GM19043 (cell line): Measurements from ENCODE around the gene TMEM168.

Experiments used
- ATAC-seq: cut with Tn5 transposase; IDR thresholded peaks from one replicate; pipeline ENCODE4 v1.9.1; 2021; ENCODE audit warnings: low read depth; ENCODE audit not compliant: unreplicated experiment

The TMEM168 gene

GRCh38 chr7:112723416-112723815 is 66.8 kb downstream of the TMEM168 start:
- no peak for ATAC-seq

- ATAC-seq: no peak
Observed at GRCh38 chr7:112721366-112721765, 68.8 kb downstream of the TMEM168 start.

GRCh38 chr7:112715525-112715924 is 74.7 kb downstream of the TMEM168 start:
- ATAC-seq: no peak

- ATAC-seq: no peak
Observed at GRCh38 chr7:112714917-112715316, 75.3 kb downstream of the TMEM168 start.
